Sciatic nerve (tissue), 2 donors: ENCODE results near the gene APPBP2. TPM values are rescaled to one million over a fixed set of nuclear protein-coding genes. Genes with fewer than 3 reads are reported as not detected.
A peak's percentile ranks its signal among the peaks of the same experiment; 100 is the strongest.
"Not testable (repeated sequence)": the region's sequence is repeated elsewhere in the genome, so short reads cannot be mapped to it uniquely, and the experiment has no call there.

ENCODE experiments used
- ATAC-seq: fragments of 200-7000 bp; cut with Tn5 transposase; one replicate; pipeline ENCODE4 v1.9.1; 2020; ENCODE audit warnings: mild to moderate bottlenecking, moderate library complexity
- DNase-seq: peaks from one replicate; pipeline ENCODE4 v3.0.0-alpha.2; 2020; ENCODE audit warnings: low spot score
- intact Hi-C: fragments of 100-400 bp; cut with DNase I; formaldehyde crosslinking; loops from one replicate; pipeline ENCODE4 v1.14.2; 2022
- total RNA-seq: library from RNA; stranded (reverse); fragmentation: NEBNext Ultra II Directional; extraction: Animal tissue kit (Norgen Biotek cat#: 25700); gene quantifications from one replicate; pipeline ENCODE4 v1.2.1, GENCODE V29; 2021
- donor health status: DM: no; HTN: no; CAD: no.
- donor health status: DM: no; HTN: no; CAD: no.

The APPBP2 gene
- total RNA-seq, 1 donor from 2014 or later = 63.2 TPM

DNA sequence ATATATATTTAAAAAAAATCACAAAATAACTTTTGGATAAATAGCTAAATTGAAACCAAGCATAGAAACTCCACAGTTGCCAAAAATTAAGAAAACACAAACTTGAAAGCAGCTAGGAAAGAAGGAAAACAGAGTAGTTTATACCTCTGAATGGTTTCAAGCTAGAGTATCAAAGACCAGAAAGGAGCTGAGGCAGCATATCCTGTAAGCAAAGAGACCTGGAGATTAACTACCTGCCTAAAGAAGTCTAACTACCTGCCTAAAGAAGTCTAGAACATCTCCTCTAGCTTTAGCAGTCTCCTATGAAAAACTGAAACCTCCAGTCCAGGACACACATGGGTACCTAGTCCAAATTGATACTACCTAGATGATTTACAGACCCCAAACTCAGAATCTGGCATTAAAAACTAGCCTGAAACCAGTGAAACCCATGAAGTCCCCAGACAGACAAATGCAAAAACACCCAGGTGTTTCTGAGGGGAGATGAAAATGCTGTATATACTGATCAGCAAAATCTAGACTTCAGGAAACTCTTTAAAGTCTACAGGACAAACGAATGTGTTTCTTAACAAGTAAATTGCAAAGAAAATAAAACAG lies 17.6 kb downstream of the APPBP2 start:
- intact Hi-C loops = no loop called here
- no peak for ATAC-seq
- no peak for DNase-seq

- DNase-seq = no peak
- ATAC-seq = no peak
- intact Hi-C loops = no loop called here
These were observed 19.7 kb downstream of the APPBP2 start for GRCh38 chr17:60506312-60506711.

DNA sequence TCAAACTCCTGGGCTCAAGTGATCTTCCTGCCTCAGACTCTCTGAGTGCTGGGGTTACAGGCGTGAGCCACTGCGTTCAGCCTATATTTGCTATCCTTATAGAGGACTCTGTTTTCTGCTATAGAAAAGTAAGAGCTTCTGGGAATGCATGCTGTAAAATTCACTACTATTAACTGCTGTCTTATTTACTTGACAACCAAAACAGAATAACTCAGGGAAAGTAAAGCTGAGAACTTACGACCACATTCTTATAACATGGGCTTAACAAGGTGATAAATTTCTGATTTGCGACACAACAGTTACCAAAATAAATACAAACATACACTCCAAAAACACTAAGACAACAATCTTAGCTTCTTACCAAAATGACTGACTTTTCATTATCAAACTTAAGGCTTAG lies 23.9 kb downstream of the APPBP2 start:
- no peak for ATAC-seq
- intact Hi-C loops = no loop called here
- no peak for DNase-seq

GRCh38 chr17:60501589-60501988 lies 24.5 kb downstream of the APPBP2 start:
- DNase-seq = no peak
- intact Hi-C loops = no loop called here
- no peak for ATAC-seq

DNA sequence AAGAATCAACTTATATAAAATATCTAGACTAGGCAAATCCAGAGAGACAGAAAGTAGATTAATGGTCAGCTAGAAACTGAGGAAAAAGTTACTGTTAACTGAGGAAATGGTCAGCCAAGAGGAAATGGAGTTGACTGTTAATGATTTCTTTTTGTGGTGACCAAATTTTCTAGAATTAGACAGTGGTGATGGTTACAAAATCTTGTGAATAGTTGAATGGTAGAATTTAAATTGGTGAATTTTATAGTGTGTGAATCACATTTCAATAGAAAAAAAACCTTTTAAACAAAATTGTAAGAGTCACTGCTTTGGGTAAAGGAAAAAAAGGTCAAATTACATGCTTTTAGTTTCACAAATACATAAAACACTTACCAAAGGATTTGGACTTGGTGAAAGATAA lies 30.0 kb downstream of the APPBP2 start:
- ATAC-seq (no peak), DNase-seq (no peak)
- intact Hi-C loops = no loop called here

DNA sequence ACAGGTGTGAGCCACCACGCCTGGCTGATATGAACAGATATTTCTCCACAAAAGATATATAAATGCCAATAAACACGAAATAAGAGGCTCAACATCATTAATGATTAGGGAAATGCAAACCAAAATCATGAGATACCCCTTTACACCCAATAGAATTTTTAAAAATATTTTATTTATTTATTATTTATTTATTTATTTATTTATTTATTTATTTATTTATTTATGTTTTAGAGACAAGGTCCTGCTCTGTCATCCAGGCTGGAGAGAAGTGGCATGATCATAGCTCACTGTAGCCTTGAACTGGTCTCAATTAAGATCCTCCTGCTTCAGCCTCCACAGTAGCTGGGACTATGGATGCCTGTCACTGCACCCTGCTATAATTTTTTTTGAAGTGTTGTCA lies 30.8 kb downstream of the APPBP2 start:
- ATAC-seq (no peak), DNase-seq (no peak)
- intact Hi-C loops = no loop called here

GRCh38 chr17:60493847-60494321 lies 32.2 kb downstream of the APPBP2 start:
- no peak for DNase-seq
- no peak for ATAC-seq
- intact Hi-C loops = no loop called here

GRCh38 chr17:60491771-60492170 lies 34.3 kb downstream of the APPBP2 start:
- no peak for ATAC-seq
- intact Hi-C loops = no loop called here

DNA sequence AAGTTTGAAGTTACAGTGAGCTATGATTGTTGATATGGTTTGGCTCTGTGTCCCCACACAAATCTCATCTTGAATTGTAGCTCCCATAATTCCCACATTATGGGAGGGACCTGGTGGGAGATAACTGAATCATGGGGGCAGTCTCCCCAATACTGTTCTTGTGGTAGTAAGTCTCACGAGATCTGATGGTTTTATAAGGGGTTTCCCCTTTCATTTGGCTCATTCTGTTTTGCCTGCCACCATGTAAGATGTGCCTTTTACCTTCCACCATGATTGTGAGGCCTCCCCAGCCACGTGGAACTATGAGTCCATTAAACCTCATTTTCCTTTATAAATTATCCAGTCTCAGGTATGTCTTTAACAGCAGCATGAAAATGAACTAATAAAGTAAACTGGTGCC lies 35.4 kb downstream of the APPBP2 start:
- DNase-seq, intact Hi-C loops, ATAC-seq: not testable (repeated sequence)

More at GRCh38 chr17:60491771-60492170, 34.3 kb downstream of the APPBP2 start:
- no peak for DNase-seq

- intact Hi-C loops = no loop called here
- peak; percentile 82 for ATAC-seq
These were observed 44.4 kb downstream of the APPBP2 start for GRCh38 chr17:60481604-60482003.

GRCh38 chr17:60473788-60474187 lies 52.3 kb downstream of the APPBP2 start:
- intact Hi-C loops = no loop called here
- DNase-seq = no peak
- no peak for ATAC-seq

More at GRCh38 chr17:60481604-60482003, 44.4 kb downstream of the APPBP2 start:
- DNase-seq = no peak

DNA sequence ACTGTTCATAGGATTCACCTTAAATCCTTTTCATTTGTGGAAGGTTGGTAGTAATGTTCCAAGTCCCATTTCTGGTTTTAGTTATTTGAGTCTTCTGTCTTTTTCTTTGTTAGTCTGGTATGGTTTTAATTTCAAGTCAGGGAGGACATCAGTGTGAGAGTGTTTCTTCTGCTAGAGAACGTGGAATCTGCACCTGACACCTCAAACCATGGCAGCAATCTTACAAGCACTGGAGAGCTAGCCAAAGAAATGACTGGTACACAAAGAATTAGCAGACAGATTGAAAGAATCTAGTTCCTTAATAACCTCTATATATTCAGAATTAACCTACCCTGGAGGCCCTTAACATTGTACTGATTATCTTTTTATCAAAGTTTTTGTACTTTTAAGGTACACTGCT lies 53.6 kb downstream of the APPBP2 start:
- ATAC-seq (no peak), DNase-seq (no peak)
- intact Hi-C loops = no loop called here

DNA sequence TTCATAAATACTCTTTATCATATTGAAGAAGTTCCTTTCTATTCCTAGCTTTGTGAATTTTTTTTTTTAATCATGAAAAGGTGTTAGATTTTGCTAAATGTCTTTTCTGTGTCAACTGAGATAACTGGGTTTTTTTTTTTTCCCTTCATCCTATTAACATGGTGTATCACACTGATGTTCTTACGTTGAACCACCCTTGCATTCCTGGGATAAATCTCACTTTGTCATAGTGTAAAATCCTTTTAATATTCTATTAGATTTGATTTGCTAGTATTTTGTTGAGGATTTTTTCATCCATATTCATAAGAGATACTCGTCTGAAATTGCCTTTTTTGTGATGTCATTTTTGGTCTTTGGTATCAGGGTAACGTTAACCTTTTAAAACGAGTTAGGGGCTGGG lies 54.6 kb downstream of the APPBP2 start:
- ATAC-seq (no peak), DNase-seq (no peak)
- intact Hi-C loops = no loop called here

DNA sequence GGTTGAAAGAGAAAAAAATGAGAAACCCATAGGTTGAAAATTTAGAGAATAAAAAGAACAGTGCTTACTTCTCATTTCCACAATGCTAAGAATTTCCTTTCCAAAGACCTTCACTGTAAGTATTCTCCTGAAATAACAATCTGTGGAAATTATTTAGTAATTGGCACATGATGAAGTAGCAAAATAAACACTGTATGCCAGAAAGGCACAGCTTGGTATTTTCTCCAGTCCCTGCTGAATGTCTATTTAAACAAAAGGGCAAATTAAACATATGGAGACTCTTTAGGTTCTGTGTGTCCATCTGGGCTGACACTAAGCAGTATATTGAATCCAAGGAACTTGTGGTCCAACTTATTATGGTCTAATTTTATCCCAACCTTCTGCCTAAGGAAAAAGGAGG lies 57.7 kb downstream of the APPBP2 start:
- ATAC-seq = no peak
- no peak for DNase-seq
- intact Hi-C loops = no loop called here

DNA sequence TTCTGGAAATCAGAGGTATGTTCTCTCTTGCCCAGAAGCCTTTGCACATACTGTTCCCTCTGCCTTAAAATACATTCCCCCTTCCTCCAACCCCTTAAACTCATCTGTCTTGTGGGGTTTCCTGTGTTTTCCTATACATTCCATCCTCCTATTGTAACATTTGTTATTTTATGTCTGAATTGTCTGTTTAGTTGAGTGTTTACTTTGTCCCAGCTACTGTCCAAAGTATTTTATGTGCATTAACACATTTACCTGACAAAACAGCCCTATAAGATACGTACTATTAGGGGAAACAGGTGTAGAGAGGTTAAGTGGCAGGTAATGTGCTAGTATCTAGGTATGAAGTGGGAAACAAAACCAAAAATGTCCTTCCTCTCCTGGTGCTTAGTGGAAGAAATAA lies 61.7 kb downstream of the APPBP2 start:
- ATAC-seq (no peak), DNase-seq (no peak)
- intact Hi-C loops = no loop called here

DNA sequence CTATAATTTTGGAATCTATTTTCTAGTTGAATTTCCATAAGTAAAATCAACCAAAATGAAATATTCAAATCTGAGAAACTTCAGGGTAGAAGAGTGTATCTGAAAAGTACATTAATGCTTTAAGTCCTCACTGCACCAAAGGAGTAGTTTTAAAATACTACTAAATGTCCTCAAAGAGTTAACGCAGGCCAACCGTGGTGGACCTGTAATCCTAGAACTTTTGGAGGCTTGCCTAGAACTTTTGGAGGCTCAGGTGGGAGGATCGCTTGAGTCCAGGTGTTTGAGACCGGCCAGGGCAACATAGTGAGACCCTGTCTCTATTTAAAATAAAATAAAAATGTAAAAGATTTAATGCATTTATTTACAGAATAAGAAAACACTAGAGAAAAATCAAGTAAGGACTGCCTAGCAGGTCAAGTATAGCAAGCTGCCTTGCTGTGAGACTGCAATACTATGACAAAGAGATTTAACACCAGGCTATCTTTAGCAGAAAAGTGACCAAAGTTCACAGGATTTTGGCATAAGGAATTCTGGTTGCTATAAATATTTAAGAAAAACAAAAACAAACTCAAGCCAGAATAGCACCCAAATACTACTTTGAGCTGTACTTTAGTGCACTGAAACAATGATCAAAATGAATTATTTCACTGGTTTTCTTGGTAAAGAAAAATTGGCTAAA lies 62.7 kb downstream of the APPBP2 start:
- DNase-seq = no peak
- intact Hi-C loops = no loop called here
- ATAC-seq = no peak

- ATAC-seq (no peak), DNase-seq (no peak)
- intact Hi-C loops = no loop called here
These were observed 64.5 kb downstream of the APPBP2 start for GRCh38 chr17:60461584-60461983.

GRCh38 chr17:60457148-60457547 lies 68.9 kb downstream of the APPBP2 start:
- intact Hi-C loops = no loop called here
- DNase-seq = no peak
- no peak for ATAC-seq

DNA sequence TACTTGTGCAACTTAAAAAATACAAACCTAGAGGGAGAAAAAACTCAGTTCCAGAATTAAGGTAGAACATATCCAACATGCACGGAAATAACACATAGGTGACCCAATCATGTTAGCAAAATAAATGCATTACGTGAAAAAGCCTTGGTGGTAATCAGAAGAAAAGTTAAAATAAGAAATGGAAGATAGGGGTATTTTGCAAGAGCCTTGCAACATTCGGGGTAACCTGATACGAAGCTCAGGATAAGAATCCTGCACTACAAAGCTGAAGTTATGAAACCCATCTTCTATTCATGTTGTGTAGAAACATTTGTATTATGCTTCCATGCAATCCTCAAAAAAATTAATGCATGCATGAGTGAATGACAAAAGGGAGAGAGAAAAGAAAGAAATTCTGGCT lies 70.7 kb downstream of the APPBP2 start:
- no peak for ATAC-seq
- DNase-seq = no peak
- intact Hi-C loops = no loop called here

- intact Hi-C loops = no loop called here
These were observed 74.1 kb downstream of the APPBP2 start for GRCh38 chr17:60451965-60452364.

DNA sequence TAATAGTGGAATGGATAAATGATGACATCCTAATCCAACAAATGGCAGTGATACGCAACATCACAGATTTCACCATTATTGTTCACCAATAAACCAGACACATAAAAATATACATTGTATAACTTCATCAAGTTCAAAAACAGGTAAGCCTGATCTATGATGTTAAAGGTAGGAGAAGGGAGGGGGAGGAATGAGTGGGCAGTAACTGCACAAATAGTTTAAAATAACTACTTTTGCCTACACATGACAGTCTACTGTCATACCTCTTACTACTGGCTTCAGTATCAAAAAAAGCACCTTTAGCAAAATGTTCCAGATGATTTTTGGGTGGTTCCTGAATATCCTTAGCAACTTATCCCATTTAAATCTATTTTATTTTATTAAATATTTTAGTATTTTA lies 75.0 kb downstream of the APPBP2 start:
- no peak for DNase-seq
- intact Hi-C loops = no loop called here
- ATAC-seq = no peak

More at GRCh38 chr17:60451965-60452364, 74.1 kb downstream of the APPBP2 start:
- no peak for DNase-seq
- no peak for ATAC-seq
